ENCODE results near the gene CLSTN2. TPM values are rescaled to one million over a fixed set of nuclear protein-coding genes. Genes with fewer than 3 reads are reported as not detected.

Gene CLSTN2
- polyA plus RNA-seq, 4 donors = 0.92 to 2.0 (median 1.5) TPM

DNA sequence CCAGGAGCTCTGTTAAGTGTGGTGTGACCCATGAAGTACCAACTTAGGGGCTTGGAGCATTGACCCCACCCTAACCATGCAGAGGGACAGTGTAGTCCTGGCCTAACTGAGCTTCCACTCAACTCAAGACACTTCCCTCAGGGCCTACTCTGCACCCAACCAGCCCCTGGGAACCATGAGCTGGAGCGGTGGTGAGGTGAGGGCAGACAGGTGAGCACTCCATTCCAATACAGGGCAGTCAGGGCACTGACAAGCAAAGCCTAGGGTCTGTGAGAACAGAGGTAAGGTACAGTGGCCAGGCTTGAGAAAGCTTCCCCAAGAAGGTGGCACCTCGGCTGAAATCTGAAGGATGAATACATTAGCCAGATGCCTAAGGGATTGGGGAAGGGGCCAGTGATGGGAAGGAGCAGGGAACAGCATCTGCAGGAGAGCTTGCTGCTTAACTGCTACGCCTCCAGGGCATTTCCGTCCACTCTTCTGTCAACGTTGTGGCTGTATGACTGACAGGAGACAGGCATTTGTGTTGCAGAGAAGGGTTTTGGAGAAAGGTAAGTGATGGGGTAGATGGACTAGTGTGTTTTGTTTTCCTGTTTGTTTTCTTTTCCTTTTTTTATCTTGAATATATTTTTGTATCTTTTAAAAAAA, 499.4 kb downstream of the CLSTN2 start:
- no peak for DNase-seq (ENCODE audit: low read depth in 4 of 4, low spot score in 2 of 4)

DNA sequence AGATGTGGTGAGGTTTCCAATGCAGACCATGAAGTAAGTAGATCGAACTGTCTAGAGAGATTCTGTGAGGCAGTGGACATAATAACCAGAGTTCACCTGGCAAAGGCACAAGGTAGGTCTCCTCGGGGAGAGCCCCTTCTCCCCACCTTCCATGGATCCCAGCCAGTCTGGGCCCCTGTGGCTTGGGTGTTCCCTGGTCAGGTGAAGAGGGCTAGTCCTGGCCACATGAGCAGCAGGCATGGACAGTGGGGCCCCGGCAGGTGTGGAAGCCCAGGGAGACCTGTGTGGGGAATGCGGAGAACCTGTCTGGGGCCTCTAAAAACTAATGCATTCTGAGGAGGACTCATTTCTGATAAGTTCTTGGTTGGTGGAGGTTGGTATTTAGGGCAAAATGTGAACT, 501.4 kb downstream of the CLSTN2 start:
- DNase-seq (ENCODE audit: low read depth in 4 of 4, low spot score in 2 of 4) = no peak

DNA sequence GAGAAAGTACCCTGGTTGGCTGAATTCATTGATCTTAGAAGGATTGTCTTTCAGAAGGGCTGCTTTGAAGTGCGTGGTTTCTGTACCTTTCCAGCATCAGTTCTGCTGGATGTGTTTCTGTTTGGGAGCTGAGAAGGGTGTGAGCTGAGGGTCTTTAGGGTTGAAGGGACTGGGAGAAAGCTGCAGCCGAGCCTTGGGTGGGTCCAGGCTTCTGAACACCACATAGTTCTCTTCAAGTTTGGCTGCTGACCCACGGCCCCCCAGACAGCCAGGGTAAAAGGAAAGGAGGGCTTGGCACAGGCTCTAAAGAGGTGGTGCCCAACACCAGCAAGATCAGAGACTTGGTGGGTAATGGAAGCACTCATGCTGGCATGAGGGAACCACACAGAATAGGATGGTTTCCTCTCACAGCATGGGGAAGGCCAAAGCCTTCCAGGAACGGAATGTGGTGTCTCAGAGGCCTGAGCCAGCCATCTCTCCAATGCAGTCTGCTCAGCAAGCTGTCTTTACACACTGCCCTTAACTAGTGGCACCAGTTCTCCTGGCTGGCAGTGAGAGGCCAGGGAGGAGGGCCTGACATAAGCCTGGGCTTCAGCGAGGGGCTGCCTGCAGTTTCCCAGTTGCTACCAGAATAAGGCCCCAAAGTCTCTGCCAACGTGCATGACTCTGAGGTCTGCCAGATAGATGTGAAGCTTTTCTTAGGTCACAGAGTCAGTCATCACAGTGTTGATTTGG, 503.9 kb downstream of the CLSTN2 start:
- no peak for DNase-seq (ENCODE audit: low read depth in 4 of 4, low spot score in 2 of 4)

DNA sequence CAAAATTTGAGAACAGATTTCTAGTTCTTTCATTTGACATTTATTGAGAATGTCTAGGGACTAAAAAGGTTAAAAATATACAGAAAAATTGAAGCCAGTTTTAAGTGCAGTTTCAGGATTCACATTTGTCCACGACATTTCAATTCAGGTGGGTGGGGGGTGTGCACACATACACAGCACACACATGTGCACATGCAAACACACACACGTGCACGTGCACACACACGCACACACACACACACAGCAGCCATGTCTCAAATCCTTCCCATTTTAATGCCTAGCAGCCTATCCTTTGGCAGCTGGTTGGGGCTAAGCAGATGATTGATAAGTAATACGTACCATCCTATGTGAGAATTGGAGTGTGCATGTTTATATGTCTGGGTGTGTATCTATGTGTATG, 504.5 kb downstream of the CLSTN2 start:
- no peak for DNase-seq (ENCODE audit: low read depth in 4 of 4, low spot score in 2 of 4)

DNA sequence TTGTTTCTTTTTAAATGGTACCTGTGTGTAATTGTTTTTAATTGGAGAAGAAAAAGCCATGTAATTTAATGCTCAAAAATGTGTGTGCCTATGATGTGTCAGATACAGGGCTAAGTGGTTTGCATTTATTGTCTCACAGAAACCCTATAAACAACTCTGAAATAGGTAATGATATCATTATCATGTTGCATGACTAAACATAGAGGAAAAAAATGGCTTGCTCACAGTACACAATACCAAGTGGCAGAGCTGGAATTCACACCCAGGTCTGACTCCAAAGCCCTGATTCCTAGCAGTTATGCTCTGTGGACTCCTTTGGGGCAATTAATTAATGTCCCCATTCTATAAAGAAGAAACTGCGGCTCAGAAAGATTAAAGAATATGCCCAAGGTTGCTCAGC, 505.5 kb downstream of the CLSTN2 start:
- DNase-seq (ENCODE audit: low read depth in 4 of 4, low spot score in 2 of 4) = no peak

DNA sequence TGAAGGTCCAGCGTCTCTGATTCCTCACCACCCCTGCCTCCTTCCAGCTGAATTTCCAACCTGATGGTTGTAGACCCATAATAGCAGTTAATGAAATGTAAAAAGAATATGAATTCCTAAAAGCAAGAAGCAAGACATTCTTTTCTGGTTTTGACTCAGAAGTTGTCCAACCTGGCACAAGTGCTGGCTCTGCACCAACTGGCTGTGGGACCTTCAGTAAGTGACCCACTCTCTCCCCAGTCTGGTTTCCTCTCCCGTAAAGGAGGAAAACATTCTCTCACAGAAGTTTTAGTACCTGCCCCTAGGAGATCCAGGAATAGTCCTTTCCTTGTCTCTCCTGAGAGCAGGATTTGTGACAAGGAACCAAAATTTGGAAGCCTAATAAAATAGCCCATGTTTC, 506.0 kb downstream of the CLSTN2 start:
- no peak for DNase-seq (ENCODE audit: low read depth in 4 of 4, low spot score in 2 of 4)

DNA sequence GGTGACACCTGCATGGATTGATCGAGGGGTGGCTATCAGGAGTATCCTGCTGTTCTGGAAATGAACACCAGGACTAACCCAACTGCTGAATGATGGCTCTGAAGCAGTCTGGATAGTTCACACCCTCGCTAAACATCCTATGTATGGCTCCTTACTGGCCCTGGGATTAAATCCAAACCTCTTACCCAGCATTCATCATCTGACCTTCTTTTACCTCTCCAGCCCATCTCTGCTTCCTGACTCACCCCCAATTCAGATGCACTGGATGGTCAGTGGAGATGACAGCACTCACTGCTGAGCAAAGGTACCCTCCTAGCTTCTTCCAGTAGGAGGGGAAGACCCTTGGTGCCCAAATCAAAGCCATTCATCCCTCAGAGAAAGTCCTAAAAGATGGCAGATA, 507.6 kb downstream of the CLSTN2 start:
- DNase-seq (ENCODE audit: low read depth in 4 of 4, low spot score in 2 of 4) = no peak

DNA sequence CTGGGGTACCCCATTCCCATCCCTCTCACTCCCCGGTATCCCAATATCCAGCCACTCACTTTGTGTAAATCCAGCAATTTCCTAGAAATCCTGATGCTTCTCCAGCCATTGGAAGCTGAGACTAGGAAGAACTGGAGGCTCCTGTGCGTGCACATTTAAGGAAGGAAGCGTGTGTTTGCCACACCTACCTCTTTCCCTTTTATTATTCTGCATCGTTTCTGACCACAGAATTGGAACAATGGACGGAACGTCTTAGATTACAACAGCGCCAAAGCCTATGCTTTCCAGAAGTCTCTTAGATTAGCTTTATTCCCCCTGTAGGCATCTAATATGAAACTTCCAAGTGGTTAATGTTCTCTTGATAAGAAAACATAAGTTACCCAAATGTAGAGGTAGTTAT, 508.1 kb downstream of the CLSTN2 start:
- no peak for DNase-seq (ENCODE audit: low read depth in 4 of 4, low spot score in 2 of 4)

DNA sequence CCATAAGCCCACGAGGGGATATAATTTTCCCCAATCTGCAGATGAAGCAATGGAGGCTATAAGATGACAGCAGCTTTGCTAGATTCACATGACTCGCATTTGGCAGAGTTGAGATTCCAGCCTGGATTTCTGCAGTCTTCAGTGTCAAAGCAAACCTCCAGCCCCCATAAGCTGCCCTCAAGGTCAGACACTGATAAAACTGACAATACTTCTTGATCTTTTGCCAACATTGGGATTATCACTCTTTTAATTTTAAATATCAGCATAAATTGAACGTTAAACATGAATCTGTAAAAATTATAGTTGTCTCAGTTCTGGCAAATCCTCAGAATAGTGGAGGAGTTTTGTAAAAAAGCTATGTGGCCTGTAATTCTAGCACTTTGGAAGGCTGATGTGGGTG, 508.8 kb downstream of the CLSTN2 start:
- DNase-seq (ENCODE audit: low read depth in 4 of 4, low spot score in 2 of 4) = no peak

DNA sequence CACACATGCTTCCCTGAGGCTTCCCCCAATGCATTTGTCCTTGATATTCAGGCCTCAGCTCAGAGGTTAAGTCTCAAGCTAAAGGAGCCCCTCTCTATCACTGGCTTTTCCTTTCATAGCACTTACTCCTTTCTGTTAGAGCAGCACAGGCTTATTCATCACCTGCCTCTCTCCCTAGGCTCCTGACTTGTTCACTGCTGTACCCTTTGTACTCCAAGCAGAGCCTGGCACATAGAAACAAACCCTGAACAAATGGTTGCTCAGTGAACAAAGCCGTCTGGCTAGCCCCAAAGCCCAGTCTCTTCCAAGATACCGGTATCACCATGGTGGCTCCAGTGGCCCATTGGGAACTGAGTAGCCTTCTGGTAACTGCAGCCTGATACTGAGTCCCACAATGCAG, 511.7 kb downstream of the CLSTN2 start:
- no peak for DNase-seq (ENCODE audit: low read depth in 4 of 4, low spot score in 2 of 4)

DNA sequence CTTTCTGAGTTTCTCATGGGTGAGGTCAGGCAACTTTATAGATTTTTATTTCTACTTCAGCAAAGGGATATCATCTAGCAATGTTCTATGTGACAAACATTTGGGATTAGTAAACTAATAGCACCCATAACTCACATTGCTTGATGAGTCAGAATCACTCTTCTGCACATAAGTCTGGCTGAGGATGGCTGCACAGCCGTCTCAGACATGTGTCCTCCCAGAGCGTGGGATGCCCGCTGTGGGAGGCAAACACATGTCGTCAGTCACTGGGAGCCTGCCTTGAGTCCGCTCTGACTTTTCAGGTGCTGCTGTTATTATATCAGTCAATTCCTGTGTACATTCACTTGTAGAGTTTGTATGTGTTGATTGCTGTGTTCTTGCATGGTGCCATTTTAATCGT, 512.2 kb downstream of the CLSTN2 start:
- DNase-seq (ENCODE audit: low read depth in 4 of 4, low spot score in 2 of 4) = no peak

DNA sequence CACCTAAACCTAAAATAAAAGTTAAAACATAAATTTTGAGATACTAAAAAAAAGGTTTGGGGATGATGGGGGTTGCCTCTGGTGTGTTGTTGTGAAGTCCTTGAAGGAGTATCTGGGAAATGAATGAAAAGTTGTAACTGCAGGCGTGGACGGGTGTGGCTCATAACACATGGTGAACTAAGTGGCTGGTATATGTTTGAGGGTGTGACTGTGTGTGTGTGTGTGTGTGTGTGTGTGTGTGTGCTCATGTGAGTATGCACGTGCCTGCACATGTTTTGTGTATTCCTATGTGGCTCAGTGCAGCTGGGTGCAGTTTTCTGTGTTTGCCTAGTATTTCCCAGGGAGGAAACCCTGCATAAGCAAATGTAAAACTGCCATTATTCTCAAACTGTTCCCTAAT, 513.0 kb downstream of the CLSTN2 start:
- DNase-seq (ENCODE audit: low read depth in 4 of 4, low spot score in 2 of 4) = no peak

DNA sequence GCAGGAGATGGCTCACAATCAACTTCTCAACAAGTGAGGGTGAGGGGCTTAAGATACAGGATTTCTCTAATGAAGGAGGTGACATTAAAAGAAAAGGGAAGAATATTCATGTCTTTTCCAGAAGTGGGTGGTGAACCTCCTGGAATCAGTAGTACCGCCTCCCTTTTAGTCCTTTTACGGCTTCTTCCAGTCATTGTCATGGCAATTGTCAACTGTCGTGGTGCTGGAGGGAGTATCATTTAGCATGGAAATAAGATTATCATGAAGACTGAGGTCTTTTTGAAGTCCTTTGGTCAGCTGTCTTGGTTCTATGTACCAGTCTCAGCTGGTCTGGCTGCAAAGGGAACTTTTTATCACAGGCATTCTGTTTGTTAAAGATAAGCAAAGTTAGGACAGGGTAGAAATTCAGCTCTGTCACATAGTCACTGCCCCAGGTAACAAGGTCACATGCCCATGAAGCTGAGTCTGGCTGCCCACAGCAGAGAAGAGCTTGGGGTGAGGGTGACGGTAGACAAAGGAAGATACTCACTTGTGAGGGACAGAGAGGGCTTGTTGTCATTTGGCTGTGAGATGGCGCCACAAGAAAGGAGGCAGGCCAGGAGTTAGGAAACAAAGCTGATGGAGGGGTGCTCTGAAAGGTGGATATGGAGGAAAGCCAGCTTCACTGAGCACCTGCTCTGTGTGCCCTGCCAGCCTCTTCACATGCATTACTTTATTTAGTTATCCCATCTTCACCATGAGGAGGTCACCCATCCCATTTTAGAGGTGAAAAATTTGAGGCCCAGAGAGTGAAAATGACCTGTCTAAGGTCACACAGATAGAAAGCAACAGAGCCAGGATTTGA, 514.6 kb downstream of the CLSTN2 start:
- no peak for DNase-seq (ENCODE audit: low read depth in 4 of 4, low spot score in 2 of 4)

DNA sequence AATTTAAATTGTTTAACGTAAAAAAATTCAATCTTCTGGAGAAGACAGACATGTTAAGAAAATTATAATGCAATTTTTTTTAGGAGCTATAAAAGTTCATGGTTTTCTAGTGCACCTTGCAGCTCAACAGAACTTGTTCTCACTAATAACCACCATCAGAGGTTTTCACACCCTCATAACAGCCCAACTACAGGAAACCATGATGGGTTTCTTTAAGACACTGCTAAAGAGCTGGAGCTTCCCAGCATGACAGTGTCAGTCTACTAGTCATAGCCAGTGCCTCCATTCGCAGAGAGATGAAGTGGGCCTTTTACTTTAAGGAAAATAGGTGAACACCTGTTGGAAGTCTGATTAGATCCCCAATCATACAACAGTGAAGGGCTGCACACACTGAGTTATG, 518.8 kb downstream of the CLSTN2 start:
- no peak for DNase-seq (ENCODE audit: low read depth in 4 of 4, low spot score in 2 of 4)

DNA sequence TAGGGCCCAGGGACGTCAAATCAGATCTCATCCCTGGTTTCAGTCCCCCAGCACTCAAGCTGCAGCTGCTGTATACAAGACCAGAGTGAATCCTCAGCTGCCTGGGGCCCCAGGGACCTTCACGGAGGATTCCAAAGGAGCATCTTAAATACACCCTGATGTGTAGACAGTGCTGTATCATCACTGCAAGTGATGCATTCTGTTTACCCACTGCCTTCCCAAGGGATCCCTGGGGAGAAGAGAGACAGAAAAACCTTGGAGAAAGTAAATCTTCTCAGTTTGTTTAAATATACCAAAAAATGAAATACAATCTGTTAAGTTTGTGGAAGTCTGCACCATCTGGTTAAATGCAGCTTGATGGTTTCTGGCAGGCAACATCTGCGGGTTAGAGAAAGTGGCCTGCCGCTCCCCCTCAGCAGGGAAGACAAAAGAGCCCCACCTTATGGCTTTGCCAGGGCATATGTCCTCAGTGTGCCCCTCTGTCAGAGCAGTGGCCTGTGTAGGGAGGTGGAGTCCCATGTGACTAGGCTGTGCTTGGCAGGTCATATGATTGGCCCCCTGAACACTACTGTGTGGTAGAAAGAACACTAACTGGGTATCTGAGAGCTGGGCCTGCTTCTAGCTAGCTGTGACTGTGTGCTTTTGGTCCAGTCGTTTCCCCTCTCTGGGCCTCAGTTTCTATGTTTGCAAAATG, 520.7 kb downstream of the CLSTN2 start:
- DNase-seq (ENCODE audit: low read depth in 4 of 4, low spot score in 2 of 4) = no peak

DNA sequence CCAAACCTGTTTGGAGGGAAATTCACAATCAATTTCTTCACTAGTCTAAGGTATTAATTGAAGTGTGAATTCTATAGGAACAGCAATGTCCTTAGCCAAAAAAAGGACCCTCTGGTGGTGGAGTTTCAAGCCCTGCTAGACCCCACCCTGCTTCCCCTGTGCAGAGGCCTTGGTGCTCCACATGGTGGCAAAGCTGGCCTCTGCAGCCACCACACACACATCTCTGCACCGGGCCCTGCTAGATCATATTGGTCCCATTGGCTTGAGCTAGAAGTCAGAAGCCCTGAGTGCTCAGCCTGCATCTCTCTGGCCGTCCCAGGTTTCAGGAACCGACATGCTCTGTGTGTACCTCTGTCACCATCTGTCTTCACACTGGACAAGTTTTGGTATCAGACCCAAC, 522.0 kb downstream of the CLSTN2 start:
- DNase-seq (ENCODE audit: low read depth in 4 of 4, low spot score in 2 of 4) = no peak

DNA sequence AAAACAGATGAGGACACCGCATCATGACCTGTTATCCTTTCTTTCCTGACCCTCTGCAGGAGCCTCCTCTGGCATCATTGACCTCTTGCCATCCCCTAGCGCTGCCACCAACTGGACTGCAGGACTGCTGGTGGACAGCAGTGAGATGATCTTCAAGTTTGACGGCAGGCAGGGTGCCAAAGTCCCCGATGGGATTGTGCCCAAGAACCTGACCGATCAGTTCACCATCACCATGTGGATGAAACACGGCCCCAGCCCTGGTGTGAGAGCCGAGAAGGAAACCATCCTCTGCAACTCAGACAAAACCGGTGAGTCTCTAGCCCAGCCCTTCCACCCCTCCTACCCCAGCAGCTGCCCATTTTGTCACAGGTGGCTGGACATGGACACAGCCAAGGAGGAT, 524.5 kb downstream of the CLSTN2 start:
- DNase-seq (ENCODE audit: low read depth in 4 of 4, low spot score in 2 of 4) = no peak

DNA sequence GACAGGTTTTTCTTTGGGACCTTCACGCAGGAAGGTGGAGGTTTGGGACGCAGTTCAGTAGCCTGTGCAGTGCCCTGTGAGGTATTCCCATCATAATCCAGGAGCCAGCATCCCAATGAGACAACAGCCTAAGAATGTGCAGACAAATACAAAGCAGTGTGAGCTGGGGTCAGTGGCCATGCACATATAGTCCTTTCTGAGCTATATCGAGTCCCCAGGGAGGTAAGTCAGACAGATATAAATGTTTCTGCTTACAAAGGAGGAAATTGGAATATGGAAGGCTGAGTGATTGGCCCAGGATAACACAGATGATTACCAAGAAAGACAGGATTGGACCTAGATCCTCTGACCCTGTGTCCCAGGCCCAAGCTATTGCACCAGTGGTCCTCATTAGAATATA, 526.3 kb downstream of the CLSTN2 start:
- no peak for DNase-seq (ENCODE audit: low read depth in 4 of 4, low spot score in 2 of 4)

DNA sequence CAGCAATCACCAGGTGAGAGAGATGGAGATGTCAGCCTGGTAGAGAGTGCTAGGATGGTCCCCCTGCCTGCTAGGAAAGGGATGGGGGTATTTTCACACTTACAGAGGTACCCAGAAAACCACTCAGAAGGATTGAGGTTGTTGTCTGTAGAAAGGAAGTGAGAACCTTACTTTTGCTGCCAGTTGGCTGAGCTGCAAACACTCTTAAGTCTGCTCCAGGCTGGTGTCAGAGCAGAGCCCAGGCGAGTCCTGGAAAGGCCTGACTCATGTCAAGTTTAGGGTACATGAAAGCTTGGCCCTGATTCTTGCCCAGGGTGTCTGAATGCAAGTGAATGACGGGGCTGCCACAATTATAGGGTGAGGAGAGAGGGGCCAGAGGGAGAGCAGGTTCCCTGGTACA, 528.4 kb downstream of the CLSTN2 start:
- no peak for DNase-seq (ENCODE audit: low read depth in 4 of 4, low spot score in 2 of 4)

DNA sequence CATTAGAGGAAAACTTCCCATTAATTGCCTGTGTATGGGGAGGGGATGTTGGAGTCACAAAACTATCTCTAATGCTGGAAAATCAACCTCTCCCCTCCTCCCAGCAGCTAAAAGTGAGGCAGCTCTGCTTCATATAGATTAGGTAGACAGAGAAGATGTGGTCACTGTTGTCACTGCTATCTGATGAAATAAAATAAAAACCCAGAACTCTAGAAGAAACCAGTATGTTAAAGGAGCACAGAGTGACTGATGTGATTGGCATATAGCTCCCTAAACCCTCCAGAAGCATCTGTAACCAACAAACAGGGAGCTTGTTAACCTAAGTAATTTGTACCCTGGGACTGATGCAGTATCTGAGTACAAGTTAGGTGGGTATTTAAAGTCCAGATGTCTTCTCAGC, 531.0 kb downstream of the CLSTN2 start:
- no peak for DNase-seq (ENCODE audit: low read depth in 4 of 4, low spot score in 2 of 4)

DNA sequence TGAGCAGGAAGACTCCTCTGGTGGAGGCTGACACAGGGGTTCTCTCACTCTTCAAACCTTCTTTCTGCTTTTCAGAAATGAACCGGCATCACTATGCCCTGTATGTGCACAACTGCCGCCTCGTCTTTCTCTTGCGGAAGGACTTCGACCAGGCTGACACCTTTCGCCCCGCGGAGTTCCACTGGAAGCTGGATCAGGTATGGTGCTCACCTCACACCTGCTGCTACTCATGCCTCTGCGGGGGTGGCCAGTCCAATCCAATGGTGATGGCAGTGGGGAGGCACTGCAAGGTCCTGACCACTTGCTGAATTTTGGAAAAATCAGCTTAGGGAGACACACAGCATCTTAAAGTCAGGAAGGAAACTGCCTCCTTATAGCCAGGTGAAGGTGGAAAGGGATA, 531.5 kb downstream of the CLSTN2 start:
- DNase-seq (ENCODE audit: low read depth in 4 of 4, low spot score in 2 of 4) = no peak

Measured in left renal cortex interstitium (tissue), 4 donors.